Mucosa of descending colon (tissue), 3 donors: ENCODE results near the gene CYB5R4. TPM values are rescaled to one million over a fixed set of nuclear protein-coding genes. Genes with fewer than 3 reads are reported as not detected.
"Not testable (repeated sequence)": the region's sequence is repeated elsewhere in the genome, so short reads cannot be mapped to it uniquely, and the experiment has no call there.

ENCODE experiments used
- ATAC-seq: fragments of 200-7000 bp; cut with Tn5 transposase; one replicate; pipeline ENCODE4 v1.9.1; 2020; ENCODE audit warnings: mild to moderate bottlenecking, moderate library complexity
- DNase-seq, 3 donors: peaks; one replicate each; pipeline ENCODE4 v3.0.0-alpha.2; 2020
- H3K36me3 ChIP-seq: fragments of 200-600 bp; one replicate; pipeline ENCODE4 v1.8.0; 2021; ENCODE audit warnings: low read depth, mild to moderate bottlenecking
- H3K4me1 ChIP-seq: fragments of 200-600 bp; one replicate; pipeline ENCODE4 v1.8.0; 2021; ENCODE audit warnings: low read depth, mild to moderate bottlenecking
- H3K4me3 ChIP-seq: fragments of 200-600 bp; one replicate; pipeline ENCODE4 v1.8.0; 2021; ENCODE audit warnings: mild to moderate bottlenecking
- H3K9me3 ChIP-seq: fragments of 200-600 bp; one replicate; pipeline ENCODE4 v1.8.0; 2021; ENCODE audit warnings: mild to moderate bottlenecking
- CTCF ChIP-seq: fragments of 200-600 bp; IDR thresholded peaks from one replicate; pipeline ENCODE4 v1.8.0; 2022; ENCODE audit warnings: antibody characterized with exemption, mild to moderate bottlenecking
- intact Hi-C, 2 donors: fragments of 100-400 bp; cut with DNase I in 1 of 2; cut with micrococcal nuclease in 1 of 2; formaldehyde crosslinking; loops; one replicate each; pipeline versions ENCODE4 v1.11.0 to v1.11.1; 2022; cut with DNase I, micrococcal nuclease
- total RNA-seq, 3 donors: library from RNA; stranded (reverse); fragmentation: NEBNext Ultra II Directional in 2 of 3; extraction: Animal tissue kit (Norgen Biotek cat#: 25700) in 2 of 3; gene quantifications; one replicate each; pipeline versions ENCODE4 v1.2.1 to v1.2.4, GENCODE V29; 2021 to 2023
- donor health status: DM: no; HTN: no; CAD: no; lungs with moderate emphysema.
- donor health status: DM: no; HTN: no; CAD: no.
- donor health status: DM: no; HTN: yes; CAD: no.

Gene CYB5R4
- total RNA-seq, 3 donors from 2014 or later = 26.6 to 30.7 (median 29.0) TPM

GRCh38 chr6:83948851-83949250 is 89.4 kb downstream of the CYB5R4 start:
- no peak for TF ChIP-seq CTCF
- no peak overlapping the region for H3K4me3 ChIP-seq
- DNase-seq (no peak), ATAC-seq (no peak)
- no peaks in the 10 kb centered on the region for H3K4me1 ChIP-seq
- no peaks in the 10 kb centered on the region for H3K9me3 ChIP-seq
- intact Hi-C loops = loop anchor here in 1 of 2 donors (10.0 kb wide), 1 partner anchor 1396 kb away; no protein-coding TSS in a partner anchor
- no peaks in the 10 kb centered on the region for H3K36me3 ChIP-seq

- H3K36me3 ChIP-seq, ATAC-seq, H3K4me3 ChIP-seq, H3K4me1 ChIP-seq, H3K9me3 ChIP-seq, DNase-seq, intact Hi-C loops: not testable (repeated sequence)
These were observed 91.9 kb downstream of the CYB5R4 start for GRCh38 chr6:83951423-83951822.

GRCh38 chr6:83952830-83953229 is 93.3 kb downstream of the CYB5R4 start:
- no peak for TF ChIP-seq CTCF
- DNase-seq = no peak
- H3K4me1 ChIP-seq = no peaks in the 10 kb centered on the region
- no peaks in the 10 kb centered on the region for H3K9me3 ChIP-seq
- no peaks in the 10 kb centered on the region for H3K36me3 ChIP-seq
- intact Hi-C loops = no loop called here
- ATAC-seq = no peak
- H3K4me3 ChIP-seq = no peak overlapping the region

DNA sequence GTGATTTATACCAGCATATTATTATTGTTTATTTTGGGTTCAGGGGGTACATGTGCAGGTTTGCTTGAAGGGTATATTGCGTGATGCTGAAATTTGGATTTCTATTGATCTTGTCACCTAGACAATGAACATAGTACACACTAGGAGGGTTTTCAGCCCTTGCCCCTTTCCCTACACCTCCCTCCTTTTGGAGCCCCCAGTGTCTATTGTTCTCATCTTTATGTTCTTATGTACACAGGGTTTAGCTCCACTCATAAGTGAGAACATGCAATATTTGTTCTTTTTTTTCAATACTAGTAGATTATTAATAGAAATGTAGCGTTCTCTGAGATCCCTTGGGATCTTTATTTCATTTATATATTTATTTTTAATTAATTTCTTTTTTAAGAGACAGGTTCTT is 94.9 kb downstream of the CYB5R4 start:
- no peak for TF ChIP-seq CTCF
- intact Hi-C loops = no loop called here
- DNase-seq (no peak), ATAC-seq (no peak)
- Histone ChIP-seq H3K36me3 (no peaks in the 10 kb centered on the region), H3K4me3 (no peak overlapping the region), H3K9me3 (no peaks in the 10 kb centered on the region), H3K4me1 (no peaks in the 10 kb centered on the region)

GRCh38 chr6:83958241-83958685 is 98.8 kb downstream of the CYB5R4 start:
- no peaks in the 10 kb centered on the region for H3K36me3 ChIP-seq
- intact Hi-C loops = no loop called here
- no peaks in the 10 kb centered on the region for H3K9me3 ChIP-seq
- ATAC-seq (no peak), DNase-seq (no peak)
- TF ChIP-seq CTCF = no peak
- H3K4me3 ChIP-seq = no peak overlapping the region
- H3K4me1 ChIP-seq = no peaks in the 10 kb centered on the region

DNA sequence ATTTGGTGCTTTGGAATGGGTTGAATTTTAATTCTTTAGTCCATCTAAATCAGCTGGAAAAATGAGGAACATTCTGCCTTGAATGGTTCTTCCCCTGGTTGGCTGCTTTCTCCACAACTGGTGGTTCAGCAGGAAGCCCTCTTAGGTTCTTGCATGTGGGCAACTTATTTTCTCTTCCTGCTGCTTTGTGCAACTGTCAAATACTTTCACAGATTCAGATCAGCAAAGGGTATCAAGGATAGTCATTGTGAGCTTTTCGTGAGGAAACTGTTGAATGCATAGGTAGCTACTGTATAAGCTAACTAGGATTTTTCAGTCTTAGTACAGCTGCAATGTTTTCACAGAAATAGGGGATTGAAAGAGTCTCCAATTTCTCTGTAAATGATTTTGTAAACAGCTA is 101.2 kb downstream of the CYB5R4 start:
- no peaks in the 10 kb centered on the region for H3K4me1 ChIP-seq
- DNase-seq (no peak), ATAC-seq (no peak)
- intact Hi-C loops = no loop called here
- H3K4me3 ChIP-seq = no peak overlapping the region
- TF ChIP-seq CTCF = no peak
- H3K9me3 ChIP-seq = peaks cover 15% of the 10 kb centered on the region
- H3K36me3 ChIP-seq = no peaks in the 10 kb centered on the region
